HUDEP-2 (cell line): Measurements from ENCODE around the gene SPAG17.
A peak's percentile ranks its signal among the peaks of the same experiment; 100 is the strongest.
"Not testable (repeated sequence)": the region's sequence is repeated elsewhere in the genome, so short reads cannot be mapped to it uniquely, and the experiment has no call there.

Experiments used
- DNase-seq, 76 experiments: peaks; one replicate each; lab custom pipeline; 2025; ENCODE audit not compliant: unreplicated experiment in 76 of 76; lab: John Stamatoyannopoulos, UW

The SPAG17 gene

GRCh38 chr1:117985973-117986372 is 199.1 kb downstream of the SPAG17 start:
- no peak for DNase-seq

GRCh38 chr1:117985239-117985638 is 199.8 kb downstream of the SPAG17 start:
- no peak for DNase-seq

GRCh38 chr1:117981455-117982192 is 203.4 kb downstream of the SPAG17 start:
- no peak for DNase-seq

GRCh38 chr1:117976381-117976780 is 208.6 kb downstream of the SPAG17 start:
- DNase-seq = no peak

DNA sequence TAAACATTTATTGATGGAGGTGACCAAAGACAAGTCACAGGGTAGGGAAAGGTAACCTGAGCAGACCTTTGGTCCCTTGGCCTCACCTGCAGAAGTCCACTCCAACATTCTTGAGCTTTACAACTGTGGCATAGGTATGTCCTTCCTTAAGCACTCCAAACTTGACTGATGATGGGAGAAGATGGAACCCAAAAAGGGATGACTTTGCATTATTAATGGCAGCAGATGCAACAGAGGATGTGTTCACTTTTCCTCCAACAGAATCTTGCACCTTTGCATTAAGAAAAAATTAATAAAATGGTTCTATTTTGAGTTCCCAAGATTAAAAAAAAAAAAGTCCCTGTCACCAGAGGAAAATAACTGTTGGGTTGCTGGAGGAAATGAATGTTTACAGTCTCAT is 213.3 kb downstream of the SPAG17 start:
- DNase-seq = no peak

DNA sequence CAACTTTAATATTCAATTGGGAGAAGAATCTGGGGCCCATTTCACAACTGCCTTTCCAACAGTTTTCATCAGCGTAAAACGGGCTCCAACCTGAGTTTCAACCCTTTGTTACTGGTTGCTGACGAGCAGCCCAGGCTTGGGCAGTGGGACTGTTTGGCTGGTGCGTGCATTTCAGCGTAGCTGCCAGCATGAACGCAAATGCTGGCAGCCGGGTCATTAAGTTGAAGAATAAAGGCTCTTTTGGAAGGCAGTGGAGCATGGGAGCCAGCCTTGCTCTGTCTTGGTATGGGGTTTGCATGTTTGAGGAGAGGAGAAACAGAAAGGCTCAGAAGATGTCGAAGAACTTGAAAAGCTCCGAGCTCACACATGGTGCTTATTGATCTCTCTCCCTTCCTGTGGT is 214.8 kb downstream of the SPAG17 start:
- DNase-seq = no peak

GRCh38 chr1:117967881-117968280 is 217.1 kb downstream of the SPAG17 start:
- peak in 2 of 76 experiments; percentile 1 to 3 for DNase-seq

- no peak for DNase-seq
Observed at GRCh38 chr1:117967477-117967876, 217.6 kb downstream of the SPAG17 start.

DNA sequence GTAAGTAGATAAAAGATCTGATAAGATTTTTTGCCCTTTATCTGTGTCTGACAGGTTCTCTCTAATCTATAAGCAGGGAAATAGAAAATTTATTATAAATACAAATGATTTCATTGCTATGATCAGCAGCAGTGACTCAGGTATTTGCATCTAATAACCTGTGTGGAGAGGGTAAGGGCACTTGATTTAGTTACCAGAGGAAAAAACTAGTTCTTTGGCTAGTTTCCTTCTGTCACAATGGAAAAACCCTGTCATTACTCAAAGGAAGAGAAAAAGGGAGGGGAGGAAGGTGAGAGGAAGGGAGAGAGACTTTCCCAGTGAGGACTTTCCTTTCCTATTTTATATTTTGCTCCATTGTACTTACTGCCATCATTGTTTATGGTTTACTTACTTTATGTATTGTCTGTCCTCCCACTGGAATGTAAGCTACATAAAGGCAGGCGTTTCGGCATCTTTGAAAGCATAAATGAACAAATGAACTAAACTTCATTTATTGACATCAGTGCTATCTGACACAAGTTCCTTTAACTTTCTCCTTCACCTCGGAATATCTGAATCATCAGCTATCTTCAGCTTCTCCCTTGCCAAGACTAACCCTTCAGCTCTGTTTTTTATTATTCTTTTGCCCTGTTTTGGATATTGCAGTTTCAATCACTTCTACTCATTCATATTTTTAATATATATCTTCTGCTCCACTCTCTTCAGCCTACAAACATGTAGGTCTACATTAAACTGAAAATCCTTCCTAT is 220.6 kb downstream of the SPAG17 start:
- DNase-seq = peak in 3 of 76 experiments; percentile 4 to 26 (median 22)

DNA sequence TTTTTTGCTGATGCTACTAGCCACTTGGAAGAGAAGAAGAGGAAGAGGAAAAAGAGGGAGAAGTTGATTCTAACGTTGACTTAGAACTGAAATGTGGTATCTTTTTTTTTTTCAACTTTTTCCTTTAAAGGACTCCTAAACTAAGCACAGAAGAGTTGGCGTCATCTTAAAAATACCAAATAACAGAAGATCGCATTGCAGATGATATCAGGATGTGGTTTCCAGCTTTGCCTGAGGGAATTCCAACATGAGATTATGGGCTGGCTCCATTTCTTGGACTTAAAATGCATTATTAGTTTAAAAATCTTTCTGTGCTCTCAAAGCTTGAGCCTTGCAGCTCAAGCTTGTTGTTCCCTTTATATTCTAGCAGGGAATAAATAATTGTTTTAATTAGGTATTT is 225.7 kb downstream of the SPAG17 start:
- DNase-seq = no peak

DNA sequence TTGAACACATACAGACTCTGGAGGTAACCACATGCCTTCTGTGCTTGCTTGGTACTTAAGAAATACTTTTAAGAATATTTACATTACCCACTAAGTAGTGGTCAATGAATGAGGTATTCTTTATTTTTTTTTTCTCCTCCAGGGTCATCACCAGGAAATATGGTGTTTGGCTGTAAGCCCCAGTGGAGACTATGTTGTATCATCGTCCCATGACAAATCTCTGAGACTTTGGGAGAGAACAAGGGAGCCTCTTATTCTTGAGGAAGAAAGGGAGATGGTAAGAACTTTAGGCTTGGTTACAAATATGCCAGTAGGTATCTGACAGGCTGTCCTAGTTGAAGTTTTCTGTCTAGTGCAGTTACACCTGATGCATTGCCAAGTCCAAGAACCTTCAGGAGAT is 232.6 kb downstream of the SPAG17 start:
- DNase-seq = no peak

DNA sequence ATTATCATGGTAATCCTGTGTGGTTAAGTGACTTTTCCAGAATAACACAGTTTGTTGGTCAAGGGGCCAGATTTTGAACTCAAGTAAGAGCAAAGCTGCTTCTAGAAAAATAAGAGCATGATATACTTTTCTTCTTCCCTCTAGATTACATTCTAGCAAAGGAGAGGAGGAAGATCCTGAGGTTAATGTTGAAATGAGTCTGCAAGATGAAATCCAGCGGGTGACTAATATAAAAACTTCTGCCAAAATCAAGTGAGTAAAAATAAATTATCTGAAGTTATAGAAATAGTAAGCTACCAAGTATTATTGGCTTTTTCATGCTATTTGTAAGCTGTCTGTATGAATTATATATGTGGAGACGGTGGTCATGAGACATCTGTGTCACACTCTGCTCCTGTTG is 242.7 kb downstream of the SPAG17 start:
- no peak for DNase-seq

DNA sequence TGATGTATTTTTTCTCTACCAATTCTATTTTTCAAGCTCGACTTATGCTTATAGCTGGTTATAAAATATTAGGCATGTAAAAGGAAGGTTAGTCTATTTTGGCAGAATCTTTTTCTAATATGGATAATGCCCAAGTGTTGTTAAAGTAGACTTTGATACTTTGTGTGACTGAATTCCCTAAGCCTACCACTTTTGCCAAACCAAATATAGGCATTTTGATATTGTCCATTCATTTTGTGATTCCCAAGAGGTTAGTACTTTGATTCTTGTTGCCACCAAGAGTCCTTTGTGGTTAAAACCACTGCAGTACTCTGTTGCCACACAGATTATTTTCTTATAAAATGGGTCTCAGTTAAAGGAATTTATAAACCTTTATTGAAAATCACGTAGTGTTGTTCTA is 251.3 kb downstream of the SPAG17 start:
- DNase-seq = no peak

DNA sequence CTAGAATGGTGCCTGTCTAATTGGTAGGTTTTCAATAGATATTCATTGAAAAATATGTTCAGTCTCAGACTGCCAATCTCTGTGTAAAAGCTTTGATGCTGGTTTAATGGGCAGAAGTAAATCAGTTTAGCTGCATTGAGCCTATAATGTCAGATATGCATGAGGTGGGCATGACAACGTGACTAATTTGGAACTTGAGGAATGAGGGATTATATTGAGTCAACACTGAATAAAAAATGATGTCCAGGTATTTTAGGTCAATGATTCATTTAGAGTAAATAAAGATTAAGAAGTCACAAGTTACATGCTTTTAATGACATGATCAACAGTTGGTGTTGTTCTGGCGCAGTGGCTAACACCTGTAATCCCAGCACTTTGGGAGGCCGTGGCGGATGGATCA is 252.5 kb downstream of the SPAG17 start:
- DNase-seq = no peak

DNA sequence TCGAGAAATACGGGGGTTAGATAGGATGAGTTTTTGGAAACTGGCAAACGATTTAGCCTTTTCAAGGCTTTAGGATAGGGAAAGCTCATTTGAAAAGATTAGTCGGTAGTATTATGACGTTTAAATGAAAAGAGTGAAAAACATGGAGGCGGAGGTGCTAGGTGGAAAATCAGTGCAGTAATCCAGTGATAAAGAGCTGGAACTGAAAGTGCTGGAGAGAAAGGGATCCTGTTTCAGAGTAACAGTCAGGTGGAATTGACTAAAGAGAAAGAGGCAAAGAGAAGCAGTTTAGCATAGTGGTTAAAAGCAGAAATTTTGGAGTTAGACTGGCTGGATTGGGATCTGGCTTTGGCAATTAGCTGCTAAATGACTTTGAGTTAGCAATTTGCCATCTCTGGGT is 254.5 kb downstream of the SPAG17 start:
- no peak for DNase-seq

DNA sequence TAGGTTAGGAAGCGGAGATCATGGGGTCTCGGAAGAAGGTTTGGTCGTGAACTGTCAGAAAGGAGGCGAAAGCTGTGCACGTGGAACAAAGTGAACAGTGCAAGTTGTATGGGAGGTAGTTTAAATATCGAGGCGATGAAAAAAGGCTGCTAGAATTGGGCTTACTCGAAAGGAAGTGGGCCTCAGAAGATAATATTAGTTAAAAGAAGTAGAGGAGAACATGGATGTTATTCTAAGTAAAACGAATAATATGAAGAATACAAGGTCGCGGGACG is 254.9 kb downstream of the SPAG17 start:
- peak in 1 of 76 experiments; percentile 16 for DNase-seq

- DNase-seq = peak; percentile 29 to 97 (median 91)
Observed at GRCh38 chr1:117929343-117930172, 255.5 kb downstream of the SPAG17 start, which contains the start of the genes GDAP2 and WDR3. TSS of gene GDAP2 (minus strand) at chr1:117929621. CDS start at chr1:117920357, 9,264 bp downstream. TSS of gene WDR3 (plus strand) at chr1:117929739. CDS start at chr1:117933320, 3,581 bp downstream.

DNA sequence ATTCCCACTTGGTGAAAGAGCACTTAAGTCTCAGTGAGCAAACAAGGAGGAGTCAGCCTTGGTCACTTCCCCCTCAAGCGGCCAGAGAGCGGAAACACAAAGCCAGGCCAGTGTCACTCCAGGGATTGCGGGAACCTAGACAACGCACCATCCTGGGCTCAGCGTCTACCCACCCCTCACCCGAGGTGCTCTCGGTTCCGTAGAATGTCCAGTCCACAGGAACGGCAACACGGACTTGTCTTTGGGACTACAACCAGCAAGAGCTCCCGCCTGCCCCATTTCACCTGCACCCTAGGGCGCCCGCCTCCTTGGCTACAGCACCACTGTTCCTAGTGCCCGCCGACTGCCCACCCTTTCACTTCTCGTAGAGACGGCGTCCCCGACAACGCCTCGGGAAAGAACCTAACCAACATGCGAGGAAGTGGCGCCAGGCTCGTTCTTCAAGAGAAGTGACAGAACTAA is 256.1 kb downstream of the SPAG17 start:
- peak in 53 of 76 experiments; percentile 1 to 60 (median 31) for DNase-seq

DNA sequence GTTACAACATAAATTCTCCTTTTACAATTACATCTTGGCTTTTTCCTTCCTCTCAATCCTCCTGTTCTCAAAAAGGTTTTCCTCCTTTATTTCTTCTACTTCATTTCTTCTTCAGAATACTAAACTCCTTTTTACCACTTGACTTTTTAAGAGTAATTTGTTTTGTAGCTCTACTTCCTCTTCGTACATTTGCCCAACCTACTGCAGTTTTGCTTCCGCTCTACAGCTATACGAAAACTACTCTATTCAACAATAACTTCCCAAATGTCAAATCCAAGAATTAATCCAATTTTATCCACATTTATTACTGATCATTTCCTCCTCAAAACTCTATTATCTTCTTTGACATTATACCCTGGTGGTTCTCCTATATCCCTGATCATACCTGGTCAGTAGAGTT is 259.0 kb downstream of the SPAG17 start:
- DNase-seq = no peak

- DNase-seq = not testable (repeated sequence)
Observed at GRCh38 chr1:117922717-117923116, 262.3 kb downstream of the SPAG17 start.

DNA sequence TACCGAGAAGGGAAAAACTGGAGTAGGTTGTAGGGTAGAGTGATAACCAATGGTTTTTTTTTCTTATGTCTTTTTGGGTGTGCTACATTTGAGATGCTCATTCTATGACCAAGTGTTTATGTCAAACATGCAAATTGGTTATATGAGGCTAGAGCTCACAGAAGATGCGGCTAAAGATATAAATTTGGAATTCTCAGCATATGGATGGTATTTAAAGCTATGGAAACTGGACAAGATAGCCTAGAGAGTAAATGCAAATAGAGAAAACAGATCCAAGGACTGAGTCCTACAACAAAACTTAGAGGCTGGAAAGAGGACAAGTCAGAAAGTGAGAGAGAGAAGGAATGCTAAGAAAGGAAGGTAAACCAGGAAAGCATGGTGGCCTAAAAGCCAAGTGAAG is 263.0 kb downstream of the SPAG17 start:
- DNase-seq = no peak
